Keratinocyte (primary cell): ENCODE measurements around the gene SPATA31C1. TPM values are rescaled to one million over a fixed set of nuclear protein-coding genes. Genes with fewer than 3 reads are reported as not detected.

ENCODE experiments used
- DNase-seq: peaks from one replicate; pipeline ENCODE4 v3.0.0-alpha.2; 2011; ENCODE audit warnings: low read depth, missing footprints, low spot score
- FAIRE-seq: peaks from 2 replicates; lab custom pipeline; 2011; peaks lifted over from hg19 to GRCh38; lab: Jason Lieb, UNC
- H2AFZ ChIP-seq: 2 replicates; pipeline ENCODE4 v1.6.0; 2012; ENCODE audit warnings: low read length, control low read depth, inconsistent platforms; ENCODE audit not compliant: control insufficient read depth
- H3K27ac ChIP-seq: 2 replicates; pipeline ENCODE4 v1.5.1; 2011; ENCODE audit warnings: low read length; ENCODE audit not compliant: control insufficient read depth, insufficient read depth
- H3K27me3 ChIP-seq: 3 replicates; pipeline ENCODE4 v1.6.0; 2011; ENCODE audit warnings: low read length; ENCODE audit not compliant: control insufficient read depth, insufficient read depth; ENCODE audit errors: extremely low read depth
- H3K36me3 ChIP-seq, 2 experiments: 2 replicates in 1 of 2; 3 replicates in 1 of 2; pipeline ENCODE4 v1.5.1; 2011; ENCODE audit warnings: low read length in 2 of 2, mild to moderate bottlenecking in 1 of 2; ENCODE audit not compliant: control insufficient read depth in 2 of 2, insufficient read depth in 2 of 2; ENCODE audit errors: extremely low read depth in 1 of 2
- H3K4me1 ChIP-seq: 3 replicates; pipeline ENCODE4 v1.5.1; 2011; ENCODE audit warnings: low read length; ENCODE audit not compliant: control insufficient read depth, insufficient read depth; ENCODE audit errors: extremely low read depth
- H3K4me2 ChIP-seq: 3 replicates; pipeline ENCODE4 v1.6.0; 2011; ENCODE audit warnings: low read depth, low read length; ENCODE audit not compliant: control insufficient read depth, insufficient read depth; ENCODE audit errors: extremely low read depth
- H3K4me3 ChIP-seq, 3 experiments: fragments of 200-600 bp in 1 of 3; sonication (generic) in 1 of 3; 2 replicates in 2 of 3; 3 replicates in 1 of 3; pipeline ENCODE4 v1.5.1; 2011 to 2016; ENCODE audit warnings: low read length in 3 of 3, mild to moderate bottlenecking in 3 of 3, control low read depth in 2 of 3, inconsistent platforms in 1 of 3, low read depth in 1 of 3, mixed read lengths in 1 of 3, mixed run types in 1 of 3, moderate library complexity in 1 of 3; ENCODE audit not compliant: control insufficient read depth in 2 of 3, insufficient read depth in 2 of 3; ENCODE audit errors: extremely low read depth in 1 of 3
- H3K79me2 ChIP-seq: 2 replicates; pipeline ENCODE4 v1.6.0; 2012; ENCODE audit warnings: low read length; ENCODE audit not compliant: control insufficient read depth, insufficient read depth
- H3K9ac ChIP-seq: 3 replicates; pipeline ENCODE4 v1.6.0; 2011; ENCODE audit warnings: low read length; ENCODE audit not compliant: control insufficient read depth, insufficient read depth; ENCODE audit errors: extremely low read depth
- H3K9me1 ChIP-seq: 3 replicates; pipeline ENCODE4 v1.6.0; 2011; ENCODE audit warnings: low read length; ENCODE audit not compliant: control insufficient read depth, insufficient read depth; ENCODE audit errors: extremely low read depth
- H3K9me3 ChIP-seq: 2 replicates; pipeline ENCODE4 v1.5.1; 2012; ENCODE audit warnings: low read depth, low read length; ENCODE audit not compliant: control insufficient read depth
- H4K20me1 ChIP-seq: 3 replicates; pipeline ENCODE4 v1.6.0; 2011; ENCODE audit warnings: low read length; ENCODE audit not compliant: control insufficient read depth, insufficient read depth; ENCODE audit errors: extremely low read depth
- CTCF ChIP-seq, 3 experiments: IDR thresholded peaks in 1 of 3; conservative IDR thresholded peaks in 1 of 3; optimal IDR thresholded peaks in 1 of 3; 2 replicates in 2 of 3; 3 replicates in 1 of 3; pipeline versions ENCODE3 to v1.5.1; 2011; ENCODE audit warnings: low read length in 3 of 3, mild to moderate bottlenecking in 3 of 3, moderate library complexity in 2 of 3, control low read depth in 1 of 3, inconsistent platforms in 1 of 3; ENCODE audit not compliant: insufficient read depth in 2 of 3; ENCODE audit errors: extremely low read depth in 1 of 3
- EZH2 ChIP-seq: IDR thresholded peaks from one replicate; pipeline ENCODE4 v1.6.1; 2012; ENCODE audit warnings: inconsistent platforms, mild to moderate bottlenecking, low read length, moderate library complexity
- dilution Hi-C: fragments of 300-500 bp; cut with MboI; formaldehyde crosslinking; loops from one replicate; pipeline ENCODE4 v1.7.0; 2020; ENCODE audit warnings: low sequenced_read_pairs; ENCODE audit not compliant: extremely low pct_ligation_motif_present
- polyA plus RNA-seq, 5 experiments: library from polyadenylated mRNA; depleted of rRNA in 3 of 5; stranded (reverse) in 3 of 5; stranded (forward) in 1 of 5; unstranded in 1 of 5; fragments of >200 nt; gene quantifications; 1 replicate in 1 of 5; 2 replicates in 3 of 5; 3 replicates in 1 of 5; pipeline versions ENCODE4 v1.2.1 to v1.2.3, GENCODE V29; 2011 to 2012; ENCODE audit warnings: missing spikeins in 2 of 5, low read depth in 1 of 5, low replicate concordance in 1 of 5

The SPATA31C1 gene
- polyA plus RNA-seq, 1 donor (not counting 4 experiments of a cell fraction or from before 2014, with no cell fraction given) = not detected

- DNase-seq = no peak
- TF ChIP-seq EZH2 = no peak
- TF ChIP-seq CTCF (optimal IDR thresholded peaks at IDR 0.05 in 1 of 3, IDR thresholded peaks at IDR 0.05 in 1 of 3, conservative IDR thresholded peaks at IDR 0.05 in 1 of 3; ENCODE audit: extremely low read depth in 1 of 3, insufficient read depth in 2 of 3, low read length in 3 of 3) = no peak
- dilution Hi-C loops = no loop called here
These were observed 36.5 kb downstream of the SPATA31C1 start for GRCh38 chr9:87954230-87954629.

GRCh38 chr9:87957839-87958238, 40.1 kb downstream of the SPATA31C1 start:
- Histone ChIP-seq H3K27ac (no peak overlapping the region), H3K79me2 (no peaks in the 10 kb centered on the region), H3K9me1 (no peaks in the 10 kb centered on the region), H3K9ac (no peak overlapping the region), H3K27me3 (no peaks in the 10 kb centered on the region), H4K20me1 (no peaks in the 10 kb centered on the region), H3K4me3 (no peak overlapping the region), H3K4me2 (no peak overlapping the region), H3K36me3 (no peaks in the 10 kb centered on the region), H3K9me3 (no peaks in the 10 kb centered on the region), H3K4me1 (no peaks in the 10 kb centered on the region), H2AFZ (no peak overlapping the region)
- dilution Hi-C loops = no loop called here
- FAIRE-seq (no peak), DNase-seq (no peak)
- TF ChIP-seq EZH2 = no peak
- TF ChIP-seq CTCF (optimal IDR thresholded peaks at IDR 0.05 in 1 of 3, IDR thresholded peaks at IDR 0.05 in 1 of 3, conservative IDR thresholded peaks at IDR 0.05 in 1 of 3; ENCODE audit: extremely low read depth in 1 of 3, insufficient read depth in 2 of 3, low read length in 3 of 3) = no peak

More at GRCh38 chr9:87954230-87954629, 36.5 kb downstream of the SPATA31C1 start:
- Histone ChIP-seq H3K4me3 (no peak overlapping the region), H3K4me2 (no peak overlapping the region), H3K36me3 (no peaks in the 10 kb centered on the region), H3K27ac (no peak overlapping the region), H3K9me1 (no peaks in the 10 kb centered on the region), H2AFZ (no peak overlapping the region), H3K4me1 (no peaks in the 10 kb centered on the region), H3K9me3 (no peaks in the 10 kb centered on the region), H4K20me1 (no peaks in the 10 kb centered on the region), H3K9ac (no peak overlapping the region), H3K79me2 (no peaks in the 10 kb centered on the region), H3K27me3 (no peaks in the 10 kb centered on the region)
- FAIRE-seq = no peak
